Cardiac muscle cell (in vitro differentiated cells and primary cell): ENCODE data around the gene MINDY4. TPM values are rescaled to one million over a fixed set of nuclear protein-coding genes. Genes with fewer than 3 reads are reported as not detected.

ENCODE experiments used
- DNase-seq, 2 donors: peaks; one replicate each; pipeline versions ENCODE4 v3.0.0 to v3.0.0-alpha.2; 2010 to 2017; ENCODE audit warnings: low read depth in 1 of 2, low spot score in 1 of 2
- H3K27ac ChIP-seq: fragments of 200-600 bp; sonication (generic); 2 replicates; pipeline ENCODE4 v1.5.1; 2016
- H3K27me3 ChIP-seq: fragments of 200-600 bp; sonication (generic); 2 replicates; pipeline ENCODE4 v1.6.0; 2016; ENCODE audit warnings: control low read depth
- H3K36me3 ChIP-seq: fragments of 200-600 bp; sonication (generic); 2 replicates; pipeline ENCODE4 v1.5.1; 2016; ENCODE audit warnings: control low read depth
- H3K4me1 ChIP-seq: fragments of 200-600 bp; sonication (generic); 2 replicates; pipeline ENCODE4 v1.8.1; 2017; ENCODE audit warnings: low read depth, mild to moderate bottlenecking, mixed run types
- H3K4me3 ChIP-seq: fragments of 200-600 bp; sonication (generic); 2 replicates; pipeline ENCODE4 v1.5.1; 2016; ENCODE audit warnings: mild to moderate bottlenecking
- H3K9me3 ChIP-seq: fragments of 200-600 bp; sonication (generic); 2 replicates; pipeline ENCODE4 v1.5.1; 2017; ENCODE audit warnings: low read depth, mild to moderate bottlenecking, control low read depth
- CTCF ChIP-seq: IDR thresholded peaks from 2 replicates; pipeline ENCODE4 v1.5.1; 2012; ENCODE audit warnings: low read depth, mild to moderate bottlenecking, low read length
- polyA plus RNA-seq: library from polyadenylated mRNA; unstranded; fragments of >200 nt; fragmentation: Nextera tagmentation; extraction: Ambion mirVana; gene quantifications from 2 replicates; pipeline ENCODE4 v1.2.1, GENCODE V29; 2016
- total RNA-seq: library from RNA; depleted of rRNA; stranded (reverse); fragments of >200 nt; gene quantifications from 2 replicates; pipeline ENCODE4 v1.2.3, GENCODE V29; 2016

The MINDY4 gene
- total and polyA plus RNA-seq, 2 experiments from 2014 or later = 2.7 to 7.5 TPM

GRCh38 chr7:30905078-30906012, 134.1 kb downstream of the MINDY4 start:
- Histone ChIP-seq H3K4me1 (no peaks in the 10 kb centered on the region), H3K36me3 (no peaks in the 10 kb centered on the region), H3K27me3 (no peaks in the 10 kb centered on the region), H3K4me3 (no peak overlapping the region), H3K27ac (no peak overlapping the region), H3K9me3 (no peaks in the 10 kb centered on the region)
- DNase-seq = no peak
- TF ChIP-seq CTCF = no peak

- Histone ChIP-seq H3K27ac (no peak overlapping the region), H3K36me3 (no peaks in the 10 kb centered on the region), H3K27me3 (no peaks in the 10 kb centered on the region), H3K4me3 (no peak overlapping the region), H3K9me3 (no peaks in the 10 kb centered on the region), H3K4me1 (peaks cover 4% of the 10 kb centered on the region)
- DNase-seq = no peak
- no peak for TF ChIP-seq CTCF
Observed at GRCh38 chr7:30906014-30906413, 134.8 kb downstream of the MINDY4 start.

DNA sequence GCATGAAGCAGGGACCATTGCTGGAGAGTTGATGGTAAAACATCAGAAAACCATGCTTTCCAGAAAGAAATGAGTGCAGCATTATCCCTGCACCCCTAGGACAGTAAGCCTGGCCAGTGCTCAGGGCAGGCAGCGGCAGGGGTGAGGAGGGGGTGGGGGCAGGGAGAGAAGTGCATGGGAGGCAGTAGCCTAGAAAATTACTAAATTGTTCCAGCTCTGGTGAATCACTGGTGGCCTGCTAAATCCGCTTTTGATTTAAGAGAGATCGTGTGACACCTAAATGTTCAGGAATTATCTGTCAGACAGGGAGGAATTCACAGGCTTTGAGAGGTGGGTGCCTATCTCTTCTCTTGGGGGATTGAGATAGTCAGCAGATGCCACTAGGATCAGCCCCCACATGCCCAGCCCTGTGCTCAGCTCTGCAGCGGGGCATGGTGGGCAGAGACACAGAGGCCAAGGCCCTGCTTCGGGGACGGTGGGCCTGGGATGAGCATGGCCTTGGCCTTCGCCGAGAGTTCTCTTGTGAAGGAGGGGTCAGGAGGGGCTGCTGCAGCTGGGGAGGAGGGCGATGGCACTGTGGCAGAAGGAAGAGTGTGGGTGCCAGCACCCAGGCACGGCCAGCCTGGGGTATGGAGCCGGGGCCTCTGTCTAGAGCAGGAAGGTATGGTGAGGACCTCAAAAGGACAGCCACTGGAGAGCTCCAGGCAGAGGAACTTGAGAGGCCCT, 135.5 kb downstream of the MINDY4 start:
- peaks cover 9% of the 10 kb centered on the region for H3K4me1 ChIP-seq
- H3K27me3 ChIP-seq = no peaks in the 10 kb centered on the region
- H3K36me3 ChIP-seq = no peaks in the 10 kb centered on the region
- no peak overlapping the region for H3K27ac ChIP-seq
- no peak overlapping the region for H3K4me3 ChIP-seq
- no peaks in the 10 kb centered on the region for H3K9me3 ChIP-seq
- peak in 1 of 2 donors; percentile 41 for DNase-seq
- TF ChIP-seq CTCF = no peak

- Histone ChIP-seq H3K9me3 (no peaks in the 10 kb centered on the region), H3K4me3 (no peak overlapping the region), H3K4me1 (peaks cover 19% of the 10 kb centered on the region), H3K27ac (no peak overlapping the region), H3K36me3 (no peaks in the 10 kb centered on the region), H3K27me3 (no peaks in the 10 kb centered on the region)
- DNase-seq = no peak
- no peak for TF ChIP-seq CTCF
Observed at GRCh38 chr7:30907527-30908267, 136.5 kb downstream of the MINDY4 start.

DNA sequence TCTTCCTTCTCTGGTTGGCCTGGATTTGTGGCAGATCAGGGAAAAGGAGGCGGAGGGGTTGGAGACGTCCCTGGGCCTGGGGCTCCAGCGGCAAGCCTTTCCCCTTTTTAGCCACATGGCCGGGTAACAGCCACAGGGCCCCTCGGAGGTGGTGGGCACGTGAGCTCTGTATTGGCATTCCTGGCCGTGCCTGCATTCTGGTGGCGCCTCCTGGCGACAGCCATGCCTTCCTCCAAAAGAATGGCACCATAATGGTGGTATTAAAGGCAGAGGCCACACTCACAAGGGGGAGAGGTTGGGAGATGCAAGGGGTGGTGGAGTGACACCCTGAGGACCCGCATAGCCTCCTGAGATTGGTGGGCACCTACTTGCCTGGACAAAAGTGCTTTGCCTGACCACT, 137.5 kb downstream of the MINDY4 start:
- no peaks in the 10 kb centered on the region for H3K9me3 ChIP-seq
- peak in 1 of 2 donors; percentile 41 for DNase-seq
- no peak overlapping the region for H3K4me3 ChIP-seq
- H3K4me1 ChIP-seq = peaks cover 29% of the 10 kb centered on the region
- no peaks in the 10 kb centered on the region for H3K36me3 ChIP-seq
- H3K27ac ChIP-seq = no peak overlapping the region
- no peak for TF ChIP-seq CTCF
- no peaks in the 10 kb centered on the region for H3K27me3 ChIP-seq
